ENCODE measurements around the gene WWC2. TPM values are rescaled to one million over a fixed set of nuclear protein-coding genes. Genes with fewer than 3 reads are reported as not detected.

WWC2 gene
- total RNA-seq, 1 donor: 35.1 TPM

GRCh38 chr4:183348136-183348535, 249.1 kb downstream of the WWC2 start:
- Histone ChIP-seq H3K9me3 (ENCODE audit: low read depth, low read length) (no peaks in the 10 kb centered on the region), H2AFZ (ENCODE audit: low read length) (peak overlapping the region; percentile 23), H3K27ac (ENCODE audit: low read depth, low read length) (peak overlapping the region; percentile 88), H3K27me3 (ENCODE audit: insufficient read depth, low read length) (no peaks in the 10 kb centered on the region), H4K20me1 (ENCODE audit: insufficient read depth, low read length) (no peaks in the 10 kb centered on the region), H3K79me2 (ENCODE audit: insufficient read depth, low read length) (no peaks in the 10 kb centered on the region), H3K4me1 (ENCODE audit: insufficient read depth, low read length) (peaks cover 19% of the 10 kb centered on the region), H3K36me3 (ENCODE audit: insufficient read depth, low read length) (no peaks in the 10 kb centered on the region), H3K4me2 (ENCODE audit: insufficient read depth, low read length) (no peak overlapping the region), H3K4me3 (ENCODE audit: insufficient read depth, low read length) (no peak overlapping the region)
- TF ChIP-seq CTCF (IDR thresholded peaks at IDR 0.05; ENCODE audit: extremely low read depth, low read depth, low read length): no peak
- peak; percentile 41 for DNase-seq (ENCODE audit: insufficient read length, low spot score, missing footprints)

- Histone ChIP-seq H3K4me3 (ENCODE audit: insufficient read depth, low read length) (peak overlapping the region; percentile 6), H3K4me1 (ENCODE audit: insufficient read depth, low read length) (peaks cover 17% of the 10 kb centered on the region), H3K36me3 (ENCODE audit: insufficient read depth, low read length) (no peaks in the 10 kb centered on the region), H2AFZ (ENCODE audit: low read length) (peak overlapping the region; percentile 16), H3K27me3 (ENCODE audit: insufficient read depth, low read length) (no peaks in the 10 kb centered on the region), H3K9me3 (ENCODE audit: low read depth, low read length) (no peaks in the 10 kb centered on the region), H3K4me2 (ENCODE audit: insufficient read depth, low read length) (peak overlapping the region; percentile 37), H4K20me1 (ENCODE audit: insufficient read depth, low read length) (no peaks in the 10 kb centered on the region), H3K27ac (ENCODE audit: low read depth, low read length) (peak overlapping the region; percentile 88), H3K79me2 (ENCODE audit: insufficient read depth, low read length) (no peaks in the 10 kb centered on the region)
- DNase-seq (ENCODE audit: insufficient read length, low spot score, missing footprints): peak; percentile 93
- TF ChIP-seq CTCF (IDR thresholded peaks at IDR 0.05; ENCODE audit: extremely low read depth, low read depth, low read length): no peak
Measured at GRCh38 chr4:183348706-183349659, 249.9 kb downstream of the WWC2 start.

GRCh38 chr4:183349673-183350072, 250.6 kb downstream of the WWC2 start:
- TF ChIP-seq CTCF (IDR thresholded peaks at IDR 0.05; ENCODE audit: extremely low read depth, low read depth, low read length): no peak
- Histone ChIP-seq H3K9me3 (ENCODE audit: low read depth, low read length) (no peaks in the 10 kb centered on the region), H3K4me2 (ENCODE audit: insufficient read depth, low read length) (peak overlapping the region; percentile 37), H3K36me3 (ENCODE audit: insufficient read depth, low read length) (no peaks in the 10 kb centered on the region), H2AFZ (ENCODE audit: low read length) (no peak overlapping the region), H3K27ac (ENCODE audit: low read depth, low read length) (peak overlapping the region; percentile 88), H3K4me3 (ENCODE audit: insufficient read depth, low read length) (no peak overlapping the region), H4K20me1 (ENCODE audit: insufficient read depth, low read length) (no peaks in the 10 kb centered on the region), H3K27me3 (ENCODE audit: insufficient read depth, low read length) (no peaks in the 10 kb centered on the region), H3K4me1 (ENCODE audit: insufficient read depth, low read length) (peaks cover 17% of the 10 kb centered on the region), H3K79me2 (ENCODE audit: insufficient read depth, low read length) (no peaks in the 10 kb centered on the region)
- DNase-seq (ENCODE audit: insufficient read length, low spot score, missing footprints): no peak

- no peak for TF ChIP-seq CTCF (IDR thresholded peaks at IDR 0.05; ENCODE audit: extremely low read depth, low read depth, low read length)
- Histone ChIP-seq H2AFZ (ENCODE audit: low read length) (no peak overlapping the region), H3K36me3 (ENCODE audit: insufficient read depth, low read length) (no peaks in the 10 kb centered on the region), H3K27me3 (ENCODE audit: insufficient read depth, low read length) (no peaks in the 10 kb centered on the region), H3K79me2 (ENCODE audit: insufficient read depth, low read length) (no peaks in the 10 kb centered on the region), H3K4me3 (ENCODE audit: insufficient read depth, low read length) (no peak overlapping the region), H3K4me2 (ENCODE audit: insufficient read depth, low read length) (no peak overlapping the region), H3K4me1 (ENCODE audit: insufficient read depth, low read length) (peaks cover 24% of the 10 kb centered on the region), H3K9me3 (ENCODE audit: low read depth, low read length) (no peaks in the 10 kb centered on the region), H3K27ac (ENCODE audit: low read depth, low read length) (no peak overlapping the region), H4K20me1 (ENCODE audit: insufficient read depth, low read length) (no peaks in the 10 kb centered on the region)
- no peak for DNase-seq (ENCODE audit: insufficient read length, low spot score, missing footprints)
Measured at GRCh38 chr4:183350317-183351071, 251.4 kb downstream of the WWC2 start.

All from osteoblast (primary cell).